ENCODE results near the gene ABCA10. TPM values are rescaled to one million over a fixed set of nuclear protein-coding genes. Genes with fewer than 3 reads are reported as not detected.
A peak's percentile ranks its signal among the peaks of the same experiment; 100 is the strongest.
"Not testable (repeated sequence)": the region's sequence is repeated elsewhere in the genome, so short reads cannot be mapped to it uniquely, and the experiment has no call there.

The ABCA10 gene
- total RNA-seq, 1 donor from 2014 or later: 4.2 TPM

DNA sequence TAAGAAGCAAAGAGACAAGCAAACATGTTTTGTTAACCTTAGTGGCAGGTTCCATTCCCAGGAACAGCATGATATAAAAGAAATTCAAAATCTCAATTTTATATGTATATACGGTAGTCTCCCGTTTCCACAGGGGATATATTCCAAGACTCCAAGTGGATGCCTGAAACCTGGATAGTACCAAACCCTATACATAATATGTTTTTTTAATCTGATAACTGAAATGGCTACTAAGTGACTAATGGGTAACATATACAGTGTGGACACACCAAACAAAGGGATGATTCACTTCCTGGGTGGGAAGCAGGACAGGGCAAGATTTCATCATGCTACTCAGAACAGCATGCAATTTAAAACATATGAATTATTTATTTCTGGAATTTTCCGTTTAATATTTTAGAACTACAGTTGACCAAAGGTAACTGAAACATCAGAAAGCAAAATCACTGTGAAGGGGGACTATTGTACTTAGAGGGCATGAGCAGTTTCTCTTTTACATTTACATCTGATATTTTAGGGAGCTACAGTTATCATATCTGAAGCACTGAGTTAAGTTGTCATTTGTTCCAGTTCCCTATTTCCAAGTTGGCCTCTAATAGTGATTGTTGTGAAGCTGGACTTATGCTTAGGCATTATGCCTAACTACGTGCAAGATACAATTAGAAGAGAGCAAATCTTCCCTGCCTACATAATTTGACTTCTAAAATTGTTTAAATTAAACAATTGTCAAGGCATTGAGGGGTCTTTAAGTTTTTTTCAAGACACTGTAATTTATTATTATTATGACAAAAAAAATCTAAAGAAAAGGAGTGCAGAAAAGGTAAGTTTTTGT lies 52.8 kb downstream of the ABCA10 start:
- peak overlapping the region; percentile 14 for H3K27ac Mint-ChIP-seq (ENCODE audit: unreplicated experiment)
- no peaks in the 10 kb centered on the region for H3K36me3 Mint-ChIP-seq (ENCODE audit: unreplicated experiment)
- H3K4me3 Mint-ChIP-seq (ENCODE audit: unreplicated experiment): no peak overlapping the region
- H3K27me3 Mint-ChIP-seq (ENCODE audit: unreplicated experiment): no peaks in the 10 kb centered on the region
- no peak for DNase-seq
- H3K4me1 Mint-ChIP-seq (ENCODE audit: low read depth, unreplicated experiment): peaks cover 2% of the 10 kb centered on the region
- TF ChIP-seq, protein P1, sequence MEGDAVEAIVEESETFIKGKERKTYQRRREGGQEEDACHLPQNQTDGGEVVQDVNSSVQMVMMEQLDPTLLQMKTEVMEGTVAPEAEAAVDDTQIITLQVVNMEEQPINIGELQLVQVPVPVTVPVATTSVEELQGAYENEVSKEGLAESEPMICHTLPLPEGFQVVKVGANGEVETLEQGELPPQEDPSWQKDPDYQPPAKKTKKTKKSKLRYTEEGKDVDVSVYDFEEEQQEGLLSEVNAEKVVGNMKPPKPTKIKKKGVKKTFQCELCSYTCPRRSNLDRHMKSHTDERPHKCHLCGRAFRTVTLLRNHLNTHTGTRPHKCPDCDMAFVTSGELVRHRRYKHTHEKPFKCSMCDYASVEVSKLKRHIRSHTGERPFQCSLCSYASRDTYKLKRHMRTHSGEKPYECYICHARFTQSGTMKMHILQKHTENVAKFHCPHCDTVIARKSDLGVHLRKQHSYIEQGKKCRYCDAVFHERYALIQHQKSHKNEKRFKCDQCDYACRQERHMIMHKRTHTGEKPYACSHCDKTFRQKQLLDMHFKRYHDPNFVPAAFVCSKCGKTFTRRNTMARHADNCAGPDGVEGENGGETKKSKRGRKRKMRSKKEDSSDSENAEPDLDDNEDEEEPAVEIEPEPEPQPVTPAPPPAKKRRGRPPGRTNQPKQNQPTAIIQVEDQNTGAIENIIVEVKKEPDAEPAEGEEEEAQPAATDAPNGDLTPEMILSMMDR (IDR thresholded peaks at IDR 0.05; ENCODE audit: partially characterized antibody, unreplicated experiment): no peak
- H3K9me3 Mint-ChIP-seq (ENCODE audit: unreplicated experiment): no peaks in the 10 kb centered on the region

DNA sequence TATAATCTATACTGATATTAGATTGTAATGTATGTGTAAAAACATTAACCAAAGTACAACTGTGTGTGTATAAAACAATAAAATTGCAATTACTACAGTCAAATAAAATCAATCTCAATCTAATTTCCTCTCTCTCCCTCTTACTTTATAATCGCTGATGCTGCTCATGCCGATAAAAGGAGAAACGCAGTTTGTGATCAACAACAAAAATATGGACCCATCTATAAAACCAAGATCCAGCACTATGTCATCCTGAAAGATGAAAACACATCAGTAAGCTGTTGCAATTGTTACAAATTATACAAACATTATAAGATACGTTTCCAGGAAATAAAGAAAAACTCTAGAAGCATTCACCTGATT lies 53.4 kb downstream of the ABCA10 start:
- TF ChIP-seq, protein P1 (IDR thresholded peaks at IDR 0.05; ENCODE audit: partially characterized antibody, unreplicated experiment): no peak
- H3K36me3 Mint-ChIP-seq (ENCODE audit: unreplicated experiment): no peaks in the 10 kb centered on the region
- no peak for DNase-seq
- H3K9me3 Mint-ChIP-seq (ENCODE audit: unreplicated experiment): no peaks in the 10 kb centered on the region
- peaks cover 2% of the 10 kb centered on the region for H3K4me1 Mint-ChIP-seq (ENCODE audit: low read depth, unreplicated experiment)
- H3K4me3 Mint-ChIP-seq (ENCODE audit: unreplicated experiment): no peak overlapping the region
- peak overlapping the region; percentile 14 for H3K27ac Mint-ChIP-seq (ENCODE audit: unreplicated experiment)
- no peaks in the 10 kb centered on the region for H3K27me3 Mint-ChIP-seq (ENCODE audit: unreplicated experiment)

DNA sequence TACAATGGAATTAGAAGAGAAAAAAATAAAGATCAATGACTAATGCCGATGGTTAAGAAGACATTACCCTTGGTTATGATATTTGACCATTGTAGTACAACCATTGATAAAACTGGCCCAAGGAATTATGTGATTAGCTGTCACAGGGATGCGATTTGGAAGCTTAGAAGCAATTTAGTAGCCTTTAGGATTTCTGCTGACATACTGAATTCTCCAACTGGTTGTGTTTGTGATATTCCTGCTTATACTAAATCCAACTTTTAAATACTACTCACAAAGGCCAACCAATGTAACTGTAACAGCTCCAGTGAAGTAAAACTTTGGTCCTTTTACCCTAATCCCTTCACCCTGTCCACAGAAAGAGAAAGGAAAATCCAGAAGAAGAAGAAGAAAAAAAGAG lies 55.5 kb downstream of the ABCA10 start:
- H3K9me3 Mint-ChIP-seq (ENCODE audit: unreplicated experiment): no peaks in the 10 kb centered on the region
- no peak overlapping the region for H3K27ac Mint-ChIP-seq (ENCODE audit: unreplicated experiment)
- no peak overlapping the region for H3K4me3 Mint-ChIP-seq (ENCODE audit: unreplicated experiment)
- no peak for DNase-seq
- TF ChIP-seq, protein P1 (IDR thresholded peaks at IDR 0.05; ENCODE audit: partially characterized antibody, unreplicated experiment): no peak
- H3K27me3 Mint-ChIP-seq (ENCODE audit: unreplicated experiment): no peaks in the 10 kb centered on the region
- H3K36me3 Mint-ChIP-seq (ENCODE audit: unreplicated experiment): no peaks in the 10 kb centered on the region
- peaks cover 2% of the 10 kb centered on the region for H3K4me1 Mint-ChIP-seq (ENCODE audit: low read depth, unreplicated experiment)

DNA sequence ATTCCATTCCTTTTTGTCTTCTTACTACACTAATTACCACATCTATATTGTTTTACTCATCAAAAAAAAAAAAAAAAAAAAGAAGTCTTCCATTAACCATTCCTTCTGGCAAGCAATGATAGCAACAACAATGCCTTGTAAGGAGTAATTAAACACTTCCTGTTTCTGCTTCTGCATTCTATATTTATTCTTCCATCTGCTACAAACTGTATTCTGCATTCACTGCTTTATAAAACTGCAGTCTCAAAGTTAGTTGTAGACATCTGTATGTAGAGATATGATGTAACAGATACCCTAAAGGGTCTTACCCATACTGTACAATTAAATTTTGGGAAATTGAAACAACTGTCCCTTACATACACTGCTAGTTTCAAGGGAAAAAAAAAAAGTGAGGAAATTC lies 58.2 kb downstream of the ABCA10 start:
- Mint-ChIP-seq H3K4me1 (ENCODE audit: low read depth, unreplicated experiment) (peaks cover 2% of the 10 kb centered on the region), H3K27ac (ENCODE audit: unreplicated experiment) (no peak overlapping the region)

DNA sequence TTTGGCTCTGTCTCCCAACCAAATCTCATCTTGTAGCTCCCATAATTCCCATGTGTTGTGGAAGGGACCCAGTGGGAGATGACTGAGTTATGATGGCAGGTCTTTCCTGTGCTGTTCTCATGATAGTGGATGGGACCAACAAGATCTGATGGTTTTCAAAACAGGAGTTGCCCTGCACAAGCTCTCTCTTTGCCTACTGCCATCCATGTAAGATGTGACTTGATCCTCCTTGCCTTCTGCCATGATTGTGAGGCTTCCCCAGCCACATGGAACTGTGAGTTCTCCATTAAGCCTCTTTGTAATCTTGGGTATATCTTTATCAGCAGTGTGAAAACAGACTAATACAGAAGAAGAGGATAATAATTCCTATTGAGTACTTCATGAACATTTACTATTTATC lies 60.0 kb downstream of the ABCA10 start:
- H3K27ac Mint-ChIP-seq (ENCODE audit: unreplicated experiment); H3K36me3 Mint-ChIP-seq (ENCODE audit: unreplicated experiment); H3K4me3 Mint-ChIP-seq (ENCODE audit: unreplicated experiment); H3K27me3 Mint-ChIP-seq (ENCODE audit: unreplicated experiment); H3K4me1 Mint-ChIP-seq (ENCODE audit: low read depth, unreplicated experiment); H3K9me3 Mint-ChIP-seq (ENCODE audit: unreplicated experiment); DNase-seq: not testable (repeated sequence)

More for the DNA sequence above, 58.2 kb downstream of the ABCA10 start:
- no peak for DNase-seq
- TF ChIP-seq, protein P1 (IDR thresholded peaks at IDR 0.05; ENCODE audit: partially characterized antibody, unreplicated experiment): no peak
- Mint-ChIP-seq H3K9me3 (ENCODE audit: unreplicated experiment) (no peaks in the 10 kb centered on the region), H3K4me3 (ENCODE audit: unreplicated experiment) (no peak overlapping the region), H3K36me3 (ENCODE audit: unreplicated experiment) (no peaks in the 10 kb centered on the region), H3K27me3 (ENCODE audit: unreplicated experiment) (no peaks in the 10 kb centered on the region)
